Subcutaneous abdominal adipose tissue (tissue), 5 donors: Measurements from ENCODE around the gene SPTBN1.
A peak's percentile ranks its signal among the peaks of the same experiment; 100 is the strongest.

Source experiments
- H3K27ac ChIP-seq: one replicate; pipeline ENCODE4 v1.7.0; 2013; ENCODE audit warnings: low read depth, mild to moderate bottlenecking, inconsistent platforms, low read length, moderate library complexity
- H3K27me3 ChIP-seq, 5 donors: one replicate each; pipeline ENCODE4 v1.7.0; 2013; ENCODE audit warnings: low read length in 5 of 5, inconsistent platforms in 1 of 5; ENCODE audit not compliant: control insufficient read depth in 5 of 5, insufficient read depth in 4 of 5
- H3K36me3 ChIP-seq, 5 donors: one replicate each; pipeline ENCODE4 v1.7.0; 2013; ENCODE audit warnings: low read length in 5 of 5; ENCODE audit not compliant: control insufficient read depth in 5 of 5, insufficient read depth in 5 of 5
- H3K4me1 ChIP-seq, 5 donors: one replicate each; pipeline ENCODE4 v1.7.0; 2013; ENCODE audit warnings: low read length in 5 of 5, mild to moderate bottlenecking in 3 of 5, moderate library complexity in 1 of 5; ENCODE audit not compliant: control insufficient read depth in 5 of 5, insufficient read depth in 5 of 5
- H3K4me3 ChIP-seq, 5 donors: one replicate each; pipeline ENCODE4 v1.7.0; 2013; ENCODE audit warnings: low read length in 5 of 5, low read depth in 1 of 5
- H3K9ac ChIP-seq, 5 donors: one replicate each; pipeline ENCODE4 v1.7.0; 2013; ENCODE audit warnings: low read length in 5 of 5, mild to moderate bottlenecking in 4 of 5, moderate library complexity in 3 of 5
- H3K9me3 ChIP-seq, 5 donors: one replicate each; pipeline ENCODE4 v1.7.0; 2013; ENCODE audit warnings: low read length in 5 of 5; ENCODE audit not compliant: control insufficient read depth in 5 of 5
- donor health status: healthy.
- donor health status: healthy.
- donor health status: healthy.
- donor health status: healthy.
- donor health status: healthy.

SPTBN1 gene

DNA sequence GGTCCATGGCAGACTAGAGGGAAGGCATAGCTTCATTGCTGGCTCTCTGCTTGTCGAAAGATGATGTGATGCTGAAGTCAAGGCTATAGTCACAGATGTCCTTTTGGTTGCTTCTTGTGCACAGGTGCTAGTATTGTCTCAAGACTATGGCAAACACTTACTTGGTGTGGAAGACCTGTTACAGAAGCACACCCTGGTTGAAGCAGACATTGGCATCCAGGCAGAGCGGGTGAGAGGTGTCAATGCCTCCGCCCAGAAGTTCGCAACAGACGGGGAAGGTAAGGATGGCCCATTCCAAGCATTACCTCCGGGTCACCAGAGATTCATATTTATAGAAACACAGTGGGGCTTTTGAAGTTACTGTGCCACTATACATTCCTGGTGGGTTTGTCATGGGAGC, 171.8 kb downstream of the SPTBN1 start:
- H3K9ac ChIP-seq = no peak overlapping the region
- H3K27ac ChIP-seq = peak overlapping the region; percentile 67
- H3K27me3 ChIP-seq = no peaks in the 10 kb centered on the region
- peaks cover 12 to 95% (median 83%) of the 10 kb centered on the region in 5 donors for H3K36me3 ChIP-seq
- H3K4me1 ChIP-seq = peaks cover 14 to 47% (median 43%) of the 10 kb centered on the region in 5 donors
- H3K9me3 ChIP-seq = no peaks in the 10 kb centered on the region
- no peak overlapping the region for H3K4me3 ChIP-seq

DNA sequence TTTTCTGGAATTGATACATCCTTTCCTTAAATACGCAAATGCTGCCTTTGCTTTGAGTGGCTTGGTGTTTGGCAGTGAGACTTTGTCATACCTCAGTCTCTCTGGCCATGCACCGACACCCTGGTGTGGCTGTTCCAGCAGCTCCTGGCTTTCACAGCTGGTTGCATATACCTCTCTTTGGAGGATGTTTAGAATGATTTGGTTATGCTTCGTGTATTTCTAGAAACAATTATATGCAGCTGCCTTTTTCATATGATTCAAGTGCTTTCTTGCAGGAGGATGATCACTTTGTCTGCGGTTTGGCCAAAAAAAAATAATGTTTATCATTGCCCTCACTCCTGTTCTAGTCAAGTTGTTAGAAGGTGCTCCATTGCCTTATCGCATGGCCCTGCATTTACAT, 172.3 kb downstream of the SPTBN1 start:
- H3K27ac ChIP-seq = peak overlapping the region; percentile 67
- H3K9me3 ChIP-seq = no peaks in the 10 kb centered on the region
- H3K4me1 ChIP-seq = peaks cover 14 to 51% (median 46%) of the 10 kb centered on the region in 5 donors
- H3K9ac ChIP-seq = no peak overlapping the region
- no peak overlapping the region for H3K4me3 ChIP-seq
- peaks cover 8 to 95% (median 84%) of the 10 kb centered on the region in 5 donors for H3K36me3 ChIP-seq
- no peaks in the 10 kb centered on the region for H3K27me3 ChIP-seq

DNA sequence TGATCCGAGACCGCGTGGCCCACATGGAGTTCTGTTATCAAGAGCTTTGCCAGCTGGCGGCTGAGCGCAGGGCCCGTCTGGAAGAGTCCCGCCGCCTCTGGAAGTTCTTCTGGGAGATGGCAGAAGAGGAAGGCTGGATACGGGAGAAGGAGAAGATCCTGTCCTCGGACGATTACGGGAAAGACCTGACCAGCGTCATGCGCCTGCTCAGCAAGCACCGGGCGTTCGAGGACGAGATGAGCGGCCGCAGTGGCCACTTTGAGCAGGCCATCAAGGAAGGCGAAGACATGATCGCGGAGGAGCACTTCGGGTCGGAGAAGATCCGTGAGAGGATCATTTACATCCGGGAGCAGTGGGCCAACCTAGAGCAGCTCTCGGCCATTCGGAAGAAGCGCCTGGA, 172.8 kb downstream of the SPTBN1 start:
- Histone ChIP-seq H3K36me3 (peaks cover 6 to 95% (median 81%) of the 10 kb centered on the region in 5 donors), H3K9me3 (no peaks in the 10 kb centered on the region), H3K27ac (peak overlapping the region; percentile 67), H3K9ac (no peak overlapping the region), H3K4me1 (peaks cover 14 to 57% (median 46%) of the 10 kb centered on the region in 5 donors), H3K27me3 (no peaks in the 10 kb centered on the region), H3K4me3 (no peak overlapping the region)

DNA sequence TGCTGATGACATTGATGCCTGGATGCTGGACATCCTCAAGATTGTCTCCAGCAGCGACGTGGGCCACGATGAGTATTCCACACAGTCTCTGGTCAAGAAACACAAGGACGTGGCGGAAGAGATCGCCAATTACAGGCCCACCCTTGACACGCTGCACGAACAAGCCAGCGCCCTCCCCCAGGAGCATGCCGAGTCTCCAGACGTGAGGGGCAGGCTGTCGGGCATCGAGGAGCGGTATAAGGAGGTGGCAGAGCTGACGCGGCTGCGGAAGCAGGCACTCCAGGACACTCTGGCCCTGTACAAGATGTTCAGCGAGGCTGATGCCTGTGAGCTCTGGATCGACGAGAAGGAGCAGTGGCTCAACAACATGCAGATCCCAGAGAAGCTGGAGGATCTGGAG, 173.3 kb downstream of the SPTBN1 start:
- Histone ChIP-seq H3K36me3 (peaks cover 8 to 97% (median 83%) of the 10 kb centered on the region in 5 donors), H3K27ac (peak overlapping the region; percentile 67), H3K27me3 (no peaks in the 10 kb centered on the region), H3K4me1 (peaks cover 12 to 61% (median 49%) of the 10 kb centered on the region in 5 donors), H3K9me3 (no peaks in the 10 kb centered on the region), H3K9ac (peak overlapping the region in 1 of 5 donors; percentile 17), H3K4me3 (no peak overlapping the region)

DNA sequence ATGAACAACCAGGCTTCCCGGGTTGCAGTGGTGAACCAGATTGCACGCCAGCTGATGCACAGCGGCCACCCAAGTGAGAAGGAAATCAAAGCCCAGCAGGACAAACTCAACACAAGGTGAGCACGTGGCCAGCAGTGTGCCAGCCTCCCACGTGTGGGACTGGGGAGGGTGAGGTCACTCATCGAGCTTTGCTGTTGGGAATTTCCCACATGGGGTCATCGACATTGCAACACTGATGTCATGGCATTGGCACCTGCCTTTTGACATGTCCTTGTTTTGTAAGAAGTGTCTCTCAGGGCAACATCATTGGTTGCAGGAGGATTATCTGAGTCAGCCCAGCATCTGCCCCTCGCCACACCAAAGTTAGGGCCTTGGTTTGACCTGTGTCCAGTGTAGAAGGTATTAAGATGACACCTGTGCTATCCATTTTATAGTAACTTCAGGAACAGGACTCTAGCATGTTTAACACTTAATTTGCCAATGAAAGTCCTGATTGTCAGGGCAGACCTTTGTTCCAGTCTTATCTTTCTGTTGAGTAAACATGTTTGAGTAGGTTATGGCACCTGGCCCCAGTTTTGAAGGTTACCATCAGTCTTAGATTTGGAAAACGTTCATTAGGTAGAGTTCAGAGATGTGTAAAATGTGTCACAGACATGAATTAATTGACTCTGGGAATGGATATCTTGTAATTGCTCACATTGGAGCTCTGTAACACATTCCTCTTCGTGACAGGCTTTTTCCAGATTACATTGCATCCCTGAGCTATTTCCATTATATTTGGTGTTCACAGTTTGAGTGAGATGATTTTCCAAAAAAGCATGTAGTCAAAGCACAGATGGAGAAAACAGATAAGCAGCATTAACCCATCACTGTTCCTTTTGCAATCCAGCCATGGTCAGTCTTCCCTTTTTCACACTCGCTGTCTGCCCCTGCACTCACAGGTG, 174.1 kb downstream of the SPTBN1 start:
- peaks cover 9 to 65% (median 51%) of the 10 kb centered on the region in 5 donors for H3K4me1 ChIP-seq
- no peaks in the 10 kb centered on the region for H3K27me3 ChIP-seq
- no peaks in the 10 kb centered on the region for H3K9me3 ChIP-seq
- peak overlapping the region in 2 of 5 donors; percentile 16 to 36 for H3K9ac ChIP-seq
- peak overlapping the region; percentile 89 for H3K27ac ChIP-seq
- H3K4me3 ChIP-seq = no peak overlapping the region
- H3K36me3 ChIP-seq = peaks cover 8 to 90% (median 77%) of the 10 kb centered on the region in 5 donors

DNA sequence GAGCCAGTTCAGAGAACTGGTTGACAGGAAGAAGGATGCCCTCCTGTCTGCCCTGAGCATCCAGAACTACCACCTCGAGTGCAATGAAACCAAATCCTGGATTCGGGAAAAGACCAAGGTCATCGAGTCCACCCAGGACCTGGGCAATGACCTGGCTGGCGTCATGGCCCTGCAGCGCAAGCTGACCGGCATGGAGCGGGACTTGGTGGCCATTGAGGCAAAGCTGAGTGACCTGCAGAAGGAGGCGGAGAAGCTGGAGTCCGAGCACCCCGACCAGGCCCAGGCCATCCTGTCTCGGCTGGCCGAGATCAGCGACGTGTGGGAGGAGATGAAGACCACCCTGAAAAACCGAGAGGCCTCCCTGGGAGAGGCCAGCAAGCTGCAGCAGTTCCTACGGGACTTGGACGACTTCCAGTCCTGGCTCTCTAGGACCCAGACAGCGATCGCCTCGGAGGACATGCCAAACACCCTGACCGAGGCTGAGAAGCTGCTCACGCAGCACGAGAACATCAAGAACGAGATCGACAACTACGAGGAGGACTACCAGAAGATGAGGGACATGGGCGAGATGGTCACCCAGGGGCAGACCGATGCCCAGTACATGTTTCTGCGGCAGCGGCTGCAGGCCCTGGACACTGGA, 174.9 kb downstream of the SPTBN1 start:
- Histone ChIP-seq H3K4me3 (no peak overlapping the region), H3K36me3 (peaks cover 8 to 84% (median 73%) of the 10 kb centered on the region in 5 donors), H3K9ac (peak overlapping the region in 3 of 5 donors; percentile 3 to 45 (median 36)), H3K27ac (peak overlapping the region; percentile 89), H3K27me3 (no peaks in the 10 kb centered on the region), H3K9me3 (no peaks in the 10 kb centered on the region), H3K4me1 (peaks cover 10 to 65% (median 50%) of the 10 kb centered on the region in 5 donors)

DNA sequence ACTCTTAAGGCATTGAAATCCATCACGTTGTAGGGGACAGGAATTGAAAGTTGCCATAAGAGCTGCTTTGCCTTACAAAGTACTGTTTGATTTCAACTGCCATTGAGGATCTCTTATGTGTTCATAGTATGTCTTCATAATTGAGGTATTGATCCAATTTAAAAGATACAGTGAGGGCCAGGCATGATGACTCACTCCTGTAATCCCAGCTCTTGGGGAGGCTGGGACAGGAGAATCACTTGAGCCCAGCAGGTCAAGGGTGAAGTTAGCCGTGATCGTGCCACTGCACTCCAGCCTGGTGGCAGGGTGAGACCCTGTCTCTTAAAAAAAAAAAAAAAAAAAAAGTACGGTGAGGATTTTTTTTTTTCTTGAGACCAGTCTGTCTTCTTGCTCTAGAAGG, 175.6 kb downstream of the SPTBN1 start:
- Histone ChIP-seq H3K4me1 (peaks cover 15 to 71% (median 54%) of the 10 kb centered on the region in 5 donors), H3K27me3 (no peaks in the 10 kb centered on the region), H3K36me3 (peaks cover 8 to 79% (median 70%) of the 10 kb centered on the region in 5 donors), H3K9me3 (no peaks in the 10 kb centered on the region), H3K27ac (peak overlapping the region; percentile 89), H3K4me3 (no peak overlapping the region), H3K9ac (peak overlapping the region in 1 of 5 donors; percentile 53)

DNA sequence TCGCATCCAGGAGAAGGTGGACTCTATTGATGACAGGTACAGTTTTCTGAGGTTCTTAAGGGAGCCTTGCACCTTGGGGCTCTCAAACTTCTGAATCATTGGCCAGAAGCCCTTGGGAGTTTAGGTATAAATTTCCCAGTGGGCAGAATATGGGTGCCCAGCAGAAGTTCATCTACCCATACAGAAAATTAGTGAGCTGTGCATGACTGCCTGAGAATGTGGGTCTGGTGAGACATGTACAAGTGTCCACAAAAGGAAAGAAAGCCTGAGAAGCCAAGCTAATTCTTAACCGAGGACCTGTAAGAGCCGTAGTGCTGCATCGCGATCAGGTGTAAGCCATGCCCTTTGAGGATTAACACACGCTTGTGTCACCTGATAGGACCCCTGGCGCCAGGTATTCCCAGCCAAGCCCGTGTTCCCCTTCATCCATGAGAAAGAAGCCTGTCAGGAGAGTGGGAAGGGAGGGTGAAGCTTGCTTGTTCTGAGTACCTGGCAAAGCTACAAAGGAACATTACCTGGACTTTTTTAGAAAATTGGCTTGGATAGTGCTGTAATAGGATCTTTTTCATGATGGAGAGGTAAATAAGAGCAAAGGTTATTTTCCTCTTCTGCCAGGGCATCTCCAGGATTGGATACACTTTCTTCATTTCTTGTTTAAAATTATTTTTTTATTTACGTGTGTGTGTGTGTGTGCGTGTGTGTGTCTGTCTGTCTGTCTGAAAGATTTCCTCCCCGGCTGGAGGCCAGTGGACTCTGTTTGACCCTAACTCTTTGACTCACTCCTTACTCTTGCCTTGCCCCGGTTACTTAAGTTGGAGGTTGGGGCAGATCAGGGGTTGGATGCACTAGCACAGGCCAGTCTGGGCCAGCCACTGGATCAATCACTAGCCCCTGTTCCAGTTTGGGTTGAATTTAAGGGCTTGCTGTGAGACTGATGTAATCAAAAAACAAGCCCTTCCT, 176.9 kb downstream of the SPTBN1 start:
- peak overlapping the region in 2 of 5 donors; percentile 17 to 53 for H3K9ac ChIP-seq

DNA sequence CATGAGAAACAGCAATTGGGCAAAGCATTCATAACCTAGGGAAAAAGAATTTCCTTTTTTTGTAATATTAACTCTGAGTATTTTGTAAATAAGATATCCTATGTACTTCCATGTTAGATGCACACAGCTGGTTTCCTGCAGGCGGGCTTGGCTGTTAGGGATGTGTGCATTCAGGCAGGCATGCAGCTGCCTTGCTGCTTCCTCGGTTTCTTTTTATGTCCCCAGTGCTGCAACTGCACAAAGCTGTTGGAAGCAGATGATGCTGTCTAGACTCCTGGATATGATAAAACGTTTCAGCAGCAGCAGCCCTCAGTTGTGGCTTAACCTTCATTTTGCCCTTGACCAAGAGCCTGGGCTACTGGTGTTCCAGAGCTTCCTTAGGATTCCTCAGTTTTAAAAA, 177.9 kb downstream of the SPTBN1 start:
- Histone ChIP-seq H3K27ac (peak overlapping the region; percentile 89), H3K36me3 (peaks cover 15 to 77% (median 66%) of the 10 kb centered on the region in 5 donors), H3K9ac (peak overlapping the region in 3 of 5 donors; percentile 10 to 49 (median 17)), H3K27me3 (no peaks in the 10 kb centered on the region), H3K9me3 (no peaks in the 10 kb centered on the region), H3K4me1 (peaks cover 16 to 76% (median 53%) of the 10 kb centered on the region in 5 donors), H3K4me3 (no peak overlapping the region)

More for the DNA sequence above, 176.9 kb downstream of the SPTBN1 start:
- peaks cover 6 to 77% (median 66%) of the 10 kb centered on the region in 5 donors for H3K36me3 ChIP-seq
- H3K27me3 ChIP-seq = no peaks in the 10 kb centered on the region
- peaks cover 16 to 74% (median 53%) of the 10 kb centered on the region in 5 donors for H3K4me1 ChIP-seq
- H3K4me3 ChIP-seq = no peak overlapping the region
- no peaks in the 10 kb centered on the region for H3K9me3 ChIP-seq
- H3K27ac ChIP-seq = peak overlapping the region; percentile 89
